ENCODE results near the gene DIP2C. TPM values are rescaled to one million over a fixed set of nuclear protein-coding genes. Genes with fewer than 3 reads are reported as not detected.

DIP2C gene
- total RNA-seq, 2 donors from 2014 or later = 9.6 to 11.9 TPM

GRCh38 chr10:615583-616152, 73.8 kb downstream of the DIP2C start:
- no peak for TF ChIP-seq POLR2A (IDR thresholded peaks at IDR 0.05)
- TF ChIP-seq CTCF (IDR thresholded peaks at IDR 0.05) = no peak
- intact Hi-C loops (cut with DNase I) = no loop called here
- ATAC-seq (no peak), DNase-seq (peak in 1 of 4 donors; percentile 8)
- Histone ChIP-seq H3K36me3 (replicated peaks in 1 of 2; ENCODE audit: insufficient read depth in 1 of 2, low read depth in 2 of 2) (no peaks in the 10 kb centered on the region), H3K4me3 (no peak overlapping the region), H3K9me3 (no peaks in the 10 kb centered on the region), H3K27ac (no peak overlapping the region), H3K27me3 (no peaks in the 10 kb centered on the region), H3K4me1 (peaks cover 72% of the 10 kb centered on the region)
- 96% methylated on average over 13 of the region's 13 CpGs for WGBS, 2 donors

GRCh38 chr10:614790-615582, 74.5 kb downstream of the DIP2C start:
- Histone ChIP-seq H3K4me3 (no peak overlapping the region), H3K27ac (peak overlapping the region; percentile 72 to 88 (median 80)), H3K36me3 (replicated peaks in 1 of 2; ENCODE audit: insufficient read depth in 1 of 2, low read depth in 2 of 2) (no peaks in the 10 kb centered on the region), H3K4me1 (peaks cover 75% of the 10 kb centered on the region), H3K27me3 (no peaks in the 10 kb centered on the region), H3K9me3 (no peaks in the 10 kb centered on the region)
- WGBS, 2 donors = 80 to 91% methylated on average over 23 of the region's 23 CpGs
- DNase-seq (peak in 1 of 4 donors; percentile 14), ATAC-seq (no peak)
- intact Hi-C loops (cut with DNase I) = no loop called here
- TF ChIP-seq CTCF (IDR thresholded peaks at IDR 0.05) (no peak), POLR2A (IDR thresholded peaks at IDR 0.05) (no peak)

GRCh38 chr10:614139-614711, 75.2 kb downstream of the DIP2C start:
- Histone ChIP-seq H3K27me3 (no peaks in the 10 kb centered on the region), H3K4me3 (no peak overlapping the region), H3K9me3 (no peaks in the 10 kb centered on the region), H3K27ac (peak overlapping the region; percentile 72 to 88 (median 80)), H3K36me3 (replicated peaks in 1 of 2; ENCODE audit: insufficient read depth in 1 of 2, low read depth in 2 of 2) (no peaks in the 10 kb centered on the region), H3K4me1 (peaks cover 79% of the 10 kb centered on the region)
- TF ChIP-seq CTCF (IDR thresholded peaks at IDR 0.05) (no peak), POLR2A (IDR thresholded peaks at IDR 0.05) (no peak)
- intact Hi-C loops (cut with DNase I) = no loop called here
- no peak for ATAC-seq
- 31 to 45% methylated on average over 7 to 12 of the region's 15 CpGs for WGBS, 2 donors
- DNase-seq = peak in 2 of 4 donors; percentile 33 to 40

GRCh38 chr10:613271-614138, 76.0 kb downstream of the DIP2C start:
- Histone ChIP-seq H3K9me3 (no peaks in the 10 kb centered on the region), H3K4me3 (no peak overlapping the region), H3K36me3 (replicated peaks in 1 of 2; ENCODE audit: insufficient read depth in 1 of 2, low read depth in 2 of 2) (no peaks in the 10 kb centered on the region), H3K27ac (peak overlapping the region; percentile 72 to 88 (median 80)), H3K27me3 (no peaks in the 10 kb centered on the region), H3K4me1 (peaks cover 72% of the 10 kb centered on the region)
- DNase-seq (peak; percentile 88 to 95 (median 94)), ATAC-seq (peak; percentile 95)
- intact Hi-C loops (cut with DNase I) = no loop called here
- 24 to 31% methylated on average over 19 of the region's 19 CpGs for WGBS, 2 donors
- TF ChIP-seq POLR2A (IDR thresholded peaks at IDR 0.05) (no peak), CTCF (IDR thresholded peaks at IDR 0.05) (peak in 1 of 7 experiments; percentile 12)
